Ishikawa (cell line): ENCODE data around the gene SEPHS1.

Experiments used
- CEBPB ChIP-seq: IDR thresholded peaks from 2 replicates; pipeline ENCODE4 v1.6.1; 2012
- CREB1 ChIP-seq: IDR thresholded peaks from 2 replicates; pipeline ENCODE4 v1.6.1; 2012; ENCODE audit warnings: low read depth
- EGR1 ChIP-seq: IDR thresholded peaks from 2 replicates; pipeline ENCODE4 v1.6.1; 2012
- EP300 ChIP-seq: IDR thresholded peaks from 2 replicates; pipeline ENCODE4 v1.6.1; 2012; ENCODE audit warnings: borderline replicate concordance
- FOXM1 ChIP-seq: IDR thresholded peaks from 2 replicates; pipeline ENCODE4 v1.6.1; 2012; ENCODE audit warnings: low read depth, borderline replicate concordance
- NFIC ChIP-seq: IDR thresholded peaks from 2 replicates; pipeline ENCODE4 v1.6.1; 2012
- RAD21 ChIP-seq: IDR thresholded peaks from 2 replicates; pipeline ENCODE4 v1.6.1; 2012; ENCODE audit warnings: low read depth
- TAF1 ChIP-seq: IDR thresholded peaks from 2 replicates; pipeline ENCODE4 v1.6.1; 2012; ENCODE audit warnings: low read depth, mild to moderate bottlenecking
- TCF12 ChIP-seq: IDR thresholded peaks from 2 replicates; pipeline ENCODE4 v1.6.1; 2012; ENCODE audit warnings: low read depth
- TEAD4 ChIP-seq: IDR thresholded peaks from 2 replicates; pipeline ENCODE4 v1.6.1; 2012
- YY1 ChIP-seq: IDR thresholded peaks from 2 replicates; pipeline ENCODE4 v1.6.1; 2012; ENCODE audit warnings: low read depth
- ZBTB7A ChIP-seq: IDR thresholded peaks from 2 replicates; pipeline ENCODE4 v1.6.1; 2012; ENCODE audit warnings: low read depth
- TF ChIP-seq, protein P1 (sequence below): IDR thresholded peaks from 2 replicates; pipeline ENCODE4 v1.6.1; 2012; ENCODE audit warnings: low read depth, mild to moderate bottlenecking
- TF ChIP-seq, protein P2 (sequence below): IDR thresholded peaks from 2 replicates; pipeline ENCODE4 v1.6.1; 2012
- TF ChIP-seq, protein P3 (sequence below): IDR thresholded peaks from 2 replicates; pipeline ENCODE4 v1.6.1; 2012

Gene SEPHS1

DNA sequence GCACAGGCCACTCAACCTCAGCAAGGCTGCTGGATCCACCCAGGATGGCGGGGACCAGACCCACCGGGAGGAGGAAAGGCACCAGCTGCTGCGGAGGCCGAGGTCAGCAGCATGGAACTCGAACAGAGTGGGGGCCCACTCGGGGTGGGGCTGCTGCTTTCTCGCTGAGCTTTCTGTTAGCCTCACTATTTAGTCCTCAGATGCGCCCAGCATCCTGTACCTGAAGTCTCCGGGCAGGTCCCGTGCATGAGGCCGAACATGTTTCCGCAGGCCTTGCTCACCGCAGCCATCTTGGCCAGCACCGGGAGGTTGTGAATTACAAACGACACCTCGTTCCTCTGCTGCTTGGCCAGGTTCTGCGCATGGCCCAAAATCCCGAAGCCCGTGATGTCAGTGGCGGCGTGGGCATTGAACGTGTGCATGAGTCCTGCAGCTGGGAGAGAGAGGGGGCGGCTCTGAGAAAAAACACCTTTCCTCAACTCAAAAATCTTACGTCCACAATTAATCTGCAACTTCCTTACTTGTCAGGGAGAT lies 25.4 kb downstream of the SEPHS1 start:
- TF ChIP-seq, protein P1, sequence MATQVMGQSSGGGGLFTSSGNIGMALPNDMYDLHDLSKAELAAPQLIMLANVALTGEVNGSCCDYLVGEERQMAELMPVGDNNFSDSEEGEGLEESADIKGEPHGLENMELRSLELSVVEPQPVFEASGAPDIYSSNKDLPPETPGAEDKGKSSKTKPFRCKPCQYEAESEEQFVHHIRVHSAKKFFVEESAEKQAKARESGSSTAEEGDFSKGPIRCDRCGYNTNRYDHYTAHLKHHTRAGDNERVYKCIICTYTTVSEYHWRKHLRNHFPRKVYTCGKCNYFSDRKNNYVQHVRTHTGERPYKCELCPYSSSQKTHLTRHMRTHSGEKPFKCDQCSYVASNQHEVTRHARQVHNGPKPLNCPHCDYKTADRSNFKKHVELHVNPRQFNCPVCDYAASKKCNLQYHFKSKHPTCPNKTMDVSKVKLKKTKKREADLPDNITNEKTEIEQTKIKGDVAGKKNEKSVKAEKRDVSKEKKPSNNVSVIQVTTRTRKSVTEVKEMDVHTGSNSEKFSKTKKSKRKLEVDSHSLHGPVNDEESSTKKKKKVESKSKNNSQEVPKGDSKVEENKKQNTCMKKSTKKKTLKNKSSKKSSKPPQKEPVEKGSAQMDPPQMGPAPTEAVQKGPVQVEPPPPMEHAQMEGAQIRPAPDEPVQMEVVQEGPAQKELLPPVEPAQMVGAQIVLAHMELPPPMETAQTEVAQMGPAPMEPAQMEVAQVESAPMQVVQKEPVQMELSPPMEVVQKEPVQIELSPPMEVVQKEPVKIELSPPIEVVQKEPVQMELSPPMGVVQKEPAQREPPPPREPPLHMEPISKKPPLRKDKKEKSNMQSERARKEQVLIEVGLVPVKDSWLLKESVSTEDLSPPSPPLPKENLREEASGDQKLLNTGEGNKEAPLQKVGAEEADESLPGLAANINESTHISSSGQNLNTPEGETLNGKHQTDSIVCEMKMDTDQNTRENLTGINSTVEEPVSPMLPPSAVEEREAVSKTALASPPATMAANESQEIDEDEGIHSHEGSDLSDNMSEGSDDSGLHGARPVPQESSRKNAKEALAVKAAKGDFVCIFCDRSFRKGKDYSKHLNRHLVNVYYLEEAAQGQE: no peak
- no peak for TF ChIP-seq FOXM1
- TF ChIP-seq CREB1: no peak
- no peak for TF ChIP-seq TEAD4
- TF ChIP-seq, protein P2, sequence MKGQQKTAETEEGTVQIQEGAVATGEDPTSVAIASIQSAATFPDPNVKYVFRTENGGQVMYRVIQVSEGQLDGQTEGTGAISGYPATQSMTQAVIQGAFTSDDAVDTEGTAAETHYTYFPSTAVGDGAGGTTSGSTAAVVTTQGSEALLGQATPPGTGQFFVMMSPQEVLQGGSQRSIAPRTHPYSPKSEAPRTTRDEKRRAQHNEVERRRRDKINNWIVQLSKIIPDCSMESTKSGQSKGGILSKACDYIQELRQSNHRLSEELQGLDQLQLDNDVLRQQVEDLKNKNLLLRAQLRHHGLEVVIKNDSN: no peak
- TF ChIP-seq, protein P3, sequence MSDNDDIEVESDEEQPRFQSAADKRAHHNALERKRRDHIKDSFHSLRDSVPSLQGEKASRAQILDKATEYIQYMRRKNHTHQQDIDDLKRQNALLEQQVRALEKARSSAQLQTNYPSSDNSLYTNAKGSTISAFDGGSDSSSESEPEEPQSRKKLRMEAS: no peak
- TF ChIP-seq ZBTB7A: no peak
- no peak for TF ChIP-seq EGR1
- TF ChIP-seq TCF12: no peak
- no peak for TF ChIP-seq NFIC
- TF ChIP-seq RAD21: no peak
- no peak for TF ChIP-seq EP300
- no peak for TF ChIP-seq YY1

DNA sequence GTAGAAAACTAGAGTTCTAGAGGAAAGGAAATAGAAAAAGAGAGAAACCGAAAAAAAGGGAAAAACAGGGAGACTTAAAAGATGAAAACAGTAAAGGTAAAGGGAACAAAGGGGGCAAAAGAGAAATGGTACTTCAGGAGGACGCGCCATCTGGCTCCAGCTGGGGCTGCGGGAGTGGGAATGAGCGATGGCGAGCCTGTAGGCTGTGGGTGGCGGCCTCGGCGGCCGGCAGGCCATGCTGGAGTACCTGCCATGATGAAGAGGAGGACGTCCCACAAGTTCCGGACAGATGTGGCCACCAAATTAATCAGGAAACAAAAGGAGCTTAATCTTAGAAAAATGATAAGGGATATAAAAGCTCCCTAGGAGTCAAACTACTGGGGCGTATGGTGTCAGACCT lies 26.5 kb downstream of the SEPHS1 start:
- no peak for TF ChIP-seq EGR1
- TF ChIP-seq TAF1: no peak
- no peak for TF ChIP-seq EP300
- TF ChIP-seq ZBTB7A: no peak
- no peak for TF ChIP-seq TEAD4
- TF ChIP-seq, protein P3: no peak
- TF ChIP-seq CEBPB: no peak
- TF ChIP-seq RAD21: no peak
- no peak for TF ChIP-seq NFIC
- TF ChIP-seq, protein P1: no peak
- TF ChIP-seq, protein P2: no peak
- TF ChIP-seq YY1: no peak
- no peak for TF ChIP-seq FOXM1
- no peak for TF ChIP-seq CREB1
- TF ChIP-seq TCF12: no peak

GRCh38 chr10:13319166-13319565 lies 28.9 kb downstream of the SEPHS1 start:
- TF ChIP-seq, protein P3: no peak
- no peak for TF ChIP-seq FOXM1
- TF ChIP-seq RAD21: no peak
- TF ChIP-seq, protein P2: no peak
- no peak for TF ChIP-seq TCF12
- no peak for TF ChIP-seq YY1
- TF ChIP-seq, protein P1: no peak
- no peak for TF ChIP-seq ZBTB7A
- no peak for TF ChIP-seq EGR1
- no peak for TF ChIP-seq CREB1
- no peak for TF ChIP-seq TAF1

DNA sequence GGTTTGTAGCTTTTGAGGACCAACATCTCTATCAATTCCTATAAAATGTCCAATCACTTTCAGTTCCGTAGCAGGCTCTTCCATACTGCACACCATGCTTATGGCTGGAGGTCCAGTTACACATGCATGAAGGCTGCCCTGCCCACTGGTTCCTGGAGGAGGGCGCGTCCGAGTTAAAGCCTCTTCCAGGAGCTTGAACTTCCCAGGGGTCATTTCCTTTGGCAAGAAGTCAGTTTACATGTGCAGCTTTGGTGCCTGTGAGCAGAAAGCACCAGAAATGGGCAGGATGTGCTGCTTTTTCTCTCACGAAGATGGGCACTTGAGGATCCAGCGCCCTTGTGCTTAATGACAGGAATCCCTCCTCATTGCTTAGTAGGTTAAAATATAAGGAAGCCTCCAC lies 30.6 kb downstream of the SEPHS1 start:
- no peak for TF ChIP-seq EP300
- TF ChIP-seq, protein P2: no peak
- TF ChIP-seq ZBTB7A: no peak
- TF ChIP-seq TAF1: no peak
- no peak for TF ChIP-seq YY1
- TF ChIP-seq NFIC: no peak
- TF ChIP-seq TCF12: no peak
- TF ChIP-seq, protein P1: no peak
- no peak for TF ChIP-seq CEBPB
- TF ChIP-seq TEAD4: no peak
- no peak for TF ChIP-seq FOXM1
- TF ChIP-seq CREB1: no peak
- TF ChIP-seq RAD21: no peak
- TF ChIP-seq, protein P3: no peak
- no peak for TF ChIP-seq EGR1
